Progenitor cell of endocrine pancreas (in vitro differentiated cells): Measurements from ENCODE around the gene IST1. TPM values are rescaled to one million over a fixed set of nuclear protein-coding genes. Genes with fewer than 3 reads are reported as not detected.
A peak's percentile ranks its signal among the peaks of the same experiment; 100 is the strongest.
"Not testable (repeated sequence)": the region's sequence is repeated elsewhere in the genome, so short reads cannot be mapped to it uniquely, and the experiment has no call there.

Experiments
- DNase-seq: peaks from one replicate; pipeline ENCODE4 v3.0.0; 2021; ENCODE audit warnings: low spot score; ENCODE audit not compliant: unreplicated experiment
- H3K27ac Mint-ChIP-seq: 2 replicates; pipeline ENCODE4 v1.8.0; 2021; ENCODE audit warnings: mild to moderate bottlenecking, moderate library complexity, mixed read lengths
- H3K27me3 Mint-ChIP-seq: 2 replicates; pipeline ENCODE4 v1.8.0; 2021; ENCODE audit warnings: mixed read lengths
- H3K36me3 Mint-ChIP-seq: 2 replicates; pipeline ENCODE4 v1.8.0; 2022; ENCODE audit warnings: mixed read lengths; ENCODE audit not compliant: insufficient read depth
- H3K4me1 Mint-ChIP-seq: 2 replicates; pipeline ENCODE4 v1.8.0; 2021; ENCODE audit warnings: low read depth, mixed read lengths
- H3K4me3 Mint-ChIP-seq: 2 replicates; pipeline ENCODE4 v1.8.0; 2021; ENCODE audit warnings: low read depth, mild to moderate bottlenecking, moderate library complexity, mixed read lengths
- H3K9me3 Mint-ChIP-seq: 2 replicates; pipeline ENCODE4 v1.8.0; 2021; ENCODE audit warnings: low read depth, mixed read lengths
- total RNA-seq: library from RNA; stranded (reverse); gene quantifications from 2 replicates; pipeline ENCODE4 v1.2.1, GENCODE V29; 2021
- TF ChIP-seq, protein P1 (sequence below): fragments of 200-600 bp; sonication (generic); IDR thresholded peaks from one replicate; pipeline ENCODE4 v1.5.0; 2021; ENCODE audit warnings: antibody characterized with exemption, mild to moderate bottlenecking; ENCODE audit not compliant: unreplicated experiment

Gene IST1
- total RNA-seq, 1 donor from 2014 or later: 280 TPM

DNA sequence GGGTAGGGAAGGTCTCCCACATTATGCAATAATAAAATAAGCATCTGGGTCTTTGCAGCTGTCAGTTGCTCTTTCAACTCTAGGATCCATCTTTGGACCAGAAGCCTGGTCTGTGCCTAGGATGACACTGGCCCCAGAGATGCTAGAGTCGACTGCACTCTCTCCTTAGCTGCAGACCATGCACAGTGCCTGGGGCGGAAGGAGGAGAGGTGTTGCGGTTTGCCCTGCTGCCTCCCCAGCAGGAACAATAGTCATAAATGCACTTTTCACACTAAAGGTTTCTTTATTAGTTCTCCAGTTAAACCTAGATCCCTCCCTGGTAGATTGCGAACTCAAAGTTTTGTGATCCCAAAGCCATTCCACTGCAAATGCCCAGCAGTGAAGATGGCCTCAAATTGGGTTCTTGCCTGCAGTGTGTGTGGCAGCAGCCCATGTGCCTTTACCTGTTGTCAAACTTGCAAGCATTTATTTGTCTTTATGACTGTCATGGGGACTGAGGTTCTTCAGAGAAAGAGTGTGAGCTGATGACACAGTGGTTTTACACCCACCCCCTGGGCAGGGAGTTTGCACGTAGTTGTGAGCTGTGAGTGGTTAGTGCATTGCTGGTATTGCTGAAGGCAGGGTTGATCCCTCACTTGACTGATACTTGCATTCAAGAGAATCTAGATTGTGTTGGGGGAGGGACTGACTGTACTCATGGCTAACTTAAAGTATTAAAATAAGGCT is 39.2 kb upstream of the IST1 start:
- DNase-seq: no peak
- H3K36me3 Mint-ChIP-seq: peaks cover 14% of the 10 kb centered on the region
- H3K27me3 Mint-ChIP-seq: no peaks in the 10 kb centered on the region
- no peak overlapping the region for H3K4me3 Mint-ChIP-seq
- peaks cover 17% of the 10 kb centered on the region for H3K4me1 Mint-ChIP-seq
- TF ChIP-seq, protein P1, sequence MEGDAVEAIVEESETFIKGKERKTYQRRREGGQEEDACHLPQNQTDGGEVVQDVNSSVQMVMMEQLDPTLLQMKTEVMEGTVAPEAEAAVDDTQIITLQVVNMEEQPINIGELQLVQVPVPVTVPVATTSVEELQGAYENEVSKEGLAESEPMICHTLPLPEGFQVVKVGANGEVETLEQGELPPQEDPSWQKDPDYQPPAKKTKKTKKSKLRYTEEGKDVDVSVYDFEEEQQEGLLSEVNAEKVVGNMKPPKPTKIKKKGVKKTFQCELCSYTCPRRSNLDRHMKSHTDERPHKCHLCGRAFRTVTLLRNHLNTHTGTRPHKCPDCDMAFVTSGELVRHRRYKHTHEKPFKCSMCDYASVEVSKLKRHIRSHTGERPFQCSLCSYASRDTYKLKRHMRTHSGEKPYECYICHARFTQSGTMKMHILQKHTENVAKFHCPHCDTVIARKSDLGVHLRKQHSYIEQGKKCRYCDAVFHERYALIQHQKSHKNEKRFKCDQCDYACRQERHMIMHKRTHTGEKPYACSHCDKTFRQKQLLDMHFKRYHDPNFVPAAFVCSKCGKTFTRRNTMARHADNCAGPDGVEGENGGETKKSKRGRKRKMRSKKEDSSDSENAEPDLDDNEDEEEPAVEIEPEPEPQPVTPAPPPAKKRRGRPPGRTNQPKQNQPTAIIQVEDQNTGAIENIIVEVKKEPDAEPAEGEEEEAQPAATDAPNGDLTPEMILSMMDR: no peak
- no peaks in the 10 kb centered on the region for H3K9me3 Mint-ChIP-seq
- H3K27ac Mint-ChIP-seq: peak overlapping the region; percentile 73

DNA sequence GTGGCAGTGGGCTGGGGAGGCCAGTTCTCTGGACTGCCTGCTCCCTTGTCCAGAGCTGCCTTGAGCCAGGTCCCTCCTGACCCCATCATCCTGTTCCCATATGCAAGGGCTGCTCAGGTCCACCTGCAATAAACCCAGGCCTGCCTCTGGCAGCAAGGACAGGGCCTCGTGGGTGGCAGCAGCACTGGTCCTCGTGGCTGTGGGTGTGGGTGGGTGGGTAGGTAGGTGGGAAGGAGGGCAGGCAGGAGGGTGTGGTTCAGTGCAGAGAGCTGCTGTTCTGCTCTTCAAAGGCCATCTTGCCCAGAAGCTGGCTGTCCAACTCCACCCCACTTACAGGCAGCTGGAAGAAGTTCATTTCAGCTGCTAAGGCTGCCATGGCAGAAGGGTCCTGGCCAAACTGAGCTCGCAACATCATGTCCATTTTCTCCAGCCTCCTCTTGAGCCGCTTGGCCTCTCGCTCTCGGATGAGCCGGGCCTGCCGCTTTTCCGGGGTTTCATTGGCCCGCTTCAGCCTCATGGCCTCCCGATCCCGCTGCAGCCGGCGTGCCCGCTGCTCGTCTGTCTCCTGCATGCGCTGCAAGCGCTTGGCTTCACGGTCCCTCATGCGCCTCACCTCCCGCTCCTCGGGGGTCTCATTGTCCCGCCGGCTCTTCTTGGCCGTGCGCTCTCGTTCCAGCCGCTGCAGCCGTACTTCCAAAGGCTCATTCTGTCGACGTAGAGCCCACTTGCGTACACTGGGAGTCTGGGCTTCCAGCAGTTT is 35.4 kb upstream of the IST1 start:
- H3K9me3 Mint-ChIP-seq: no peaks in the 10 kb centered on the region
- DNase-seq: no peak
- H3K4me1 Mint-ChIP-seq: peaks cover 7% of the 10 kb centered on the region
- H3K36me3 Mint-ChIP-seq: peaks cover 21% of the 10 kb centered on the region
- H3K27ac Mint-ChIP-seq: peak overlapping the region; percentile 42
- H3K27me3 Mint-ChIP-seq: no peaks in the 10 kb centered on the region
- TF ChIP-seq, protein P1: no peak
- no peak overlapping the region for H3K4me3 Mint-ChIP-seq

- no peaks in the 10 kb centered on the region for H3K27me3 Mint-ChIP-seq
- DNase-seq: no peak
- TF ChIP-seq, protein P1: no peak
- no peak overlapping the region for H3K4me3 Mint-ChIP-seq
- no peaks in the 10 kb centered on the region for H3K9me3 Mint-ChIP-seq
- peaks cover 2% of the 10 kb centered on the region for H3K4me1 Mint-ChIP-seq
- no peak overlapping the region for H3K27ac Mint-ChIP-seq
- peaks cover 28% of the 10 kb centered on the region for H3K36me3 Mint-ChIP-seq
Measured at GRCh38 chr16:71863995-71864394, 31.3 kb upstream of the IST1 start.

- TF ChIP-seq, protein P1: no peak
- peaks cover 27% of the 10 kb centered on the region for H3K36me3 Mint-ChIP-seq
Measured at GRCh38 chr16:71865173-71865863, 30.0 kb upstream of the IST1 start.

DNA sequence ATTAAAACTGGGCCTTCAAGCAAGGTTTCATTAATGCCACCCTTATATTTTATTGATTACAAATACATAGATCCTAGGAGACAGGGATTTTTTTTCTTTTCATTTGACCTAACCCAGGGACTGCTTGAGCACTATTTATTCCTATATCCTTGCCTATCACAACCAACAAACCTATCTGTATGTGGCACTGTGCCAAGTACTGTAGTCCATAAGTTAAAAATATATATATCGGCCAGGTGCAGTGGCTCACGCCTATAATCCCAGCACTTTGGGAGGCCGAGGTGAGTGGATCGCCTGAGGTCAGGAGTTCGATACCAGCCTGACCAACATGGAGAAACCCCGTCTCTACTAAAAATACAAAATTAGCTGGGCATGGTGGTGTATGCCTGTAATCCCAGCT is 28.2 kb upstream of the IST1 start:
- H3K4me1 Mint-ChIP-seq, H3K9me3 Mint-ChIP-seq, H3K27me3 Mint-ChIP-seq, H3K4me3 Mint-ChIP-seq, H3K27ac Mint-ChIP-seq, DNase-seq: not testable (repeated sequence)
- H3K36me3 Mint-ChIP-seq: peaks cover 22% of the 10 kb centered on the region

More at GRCh38 chr16:71865173-71865863, 30.0 kb upstream of the IST1 start:
- Mint-ChIP-seq H3K4me1 (no peaks in the 10 kb centered on the region), H3K27ac (no peak overlapping the region), H3K27me3 (no peaks in the 10 kb centered on the region), H3K4me3 (no peak overlapping the region), H3K9me3 (no peaks in the 10 kb centered on the region)
- DNase-seq: no peak
